SK-N-SH (cell line): ENCODE measurements around the gene CDK4. TPM values are rescaled to one million over a fixed set of nuclear protein-coding genes. Genes with fewer than 3 reads are reported as not detected.
"Not testable (repeated sequence)": the region's sequence is repeated elsewhere in the genome, so short reads cannot be mapped to it uniquely, and the experiment has no call there.

Experiments
- CTCF ChIA-PET: fragments of 300-600, 350-600 bp; formaldehyde crosslinking; extraction: SDS; loops from one replicate; lab custom pipeline; 2021; lab: Yijun Ruan, JAX
- POLR2A ChIA-PET: fragments of 350-600 bp; sonication (Branson Sonifier 250); formaldehyde crosslinking; extraction: SDS; loops from one replicate; lab custom pipeline; 2020; ENCODE audit warnings: antibody characterized with exemption, inconsistent platforms; lab: Yijun Ruan, JAX
- DNase-seq: peaks from one replicate; pipeline ENCODE4 v3.0.0; 2012
- H2AFZ ChIP-seq: fragments of 200-600 bp; sonication (generic); 2 replicates; pipeline ENCODE4 v1.8.1; 2016; ENCODE audit warnings: antibody characterized with exemption, mild to moderate bottlenecking, low read depth
- H3F3A ChIP-seq: fragments of 200-600 bp; sonication (generic); replicated peaks from 2 replicates; pipeline ENCODE3; 2016; ENCODE audit warnings: antibody characterized with exemption, mild to moderate bottlenecking; ENCODE audit not compliant: insufficient read depth
- H3K27ac ChIP-seq, 2 experiments: fragments of 200-500 bp in 1 of 2; fragments of 200-600 bp in 1 of 2; sonication (Bioruptor generic) in 1 of 2; sonication (generic), shearing (Covaris generic) in 1 of 2; 2 replicates each; pipeline versions ENCODE4 v1.5.1 to v1.6.1; 2014 to 2016; ENCODE audit warnings: low read depth in 2 of 2, inconsistent platforms in 1 of 2, low read length in 1 of 2, mild to moderate bottlenecking in 1 of 2, mixed read lengths in 1 of 2
- H3K27me3 ChIP-seq: fragments of 200-600 bp; sonication (generic), shearing (Covaris generic); 2 replicates; pipeline ENCODE4 v1.6.1; 2016; ENCODE audit warnings: mixed run types; ENCODE audit not compliant: insufficient read depth
- H3K36me3 ChIP-seq, 2 experiments: fragments of 200-500 bp in 1 of 2; fragments of 200-600 bp in 1 of 2; sonication (Bioruptor generic) in 1 of 2; sonication (generic) in 1 of 2; replicated peaks in 1 of 2; 2 replicates each; pipeline versions ENCODE3 to v1.5.1; 2014 to 2016; ENCODE audit warnings: low read length in 1 of 2, mild to moderate bottlenecking in 1 of 2; ENCODE audit not compliant: insufficient read depth in 2 of 2, control insufficient read depth in 1 of 2
- H3K4me1 ChIP-seq, 2 experiments: fragments of 200-500 bp in 1 of 2; fragments of 200-600 bp in 1 of 2; sonication (Bioruptor generic) in 1 of 2; sonication (generic), shearing (Covaris generic) in 1 of 2; 2 replicates each; pipeline versions ENCODE4 v1.5.1 to v1.6.1; 2014 to 2016; ENCODE audit warnings: low read depth in 1 of 2, low read length in 1 of 2, mixed run types in 1 of 2; ENCODE audit not compliant: insufficient read depth in 2 of 2, control insufficient read depth in 1 of 2
- H3K4me2 ChIP-seq: fragments of 200-600 bp; sonication (generic), shearing (Covaris generic); 2 replicates; pipeline ENCODE4 v1.6.1; 2017; ENCODE audit warnings: mixed run types
- H3K4me3 ChIP-seq, 2 experiments: fragments of 200-500 bp in 1 of 2; fragments of 200-600 bp in 1 of 2; sonication (Bioruptor generic) in 1 of 2; sonication (generic), shearing (Covaris generic) in 1 of 2; 2 replicates each; pipeline versions ENCODE4 v1.5.1 to v1.8.1; 2014 to 2016; ENCODE audit warnings: low read depth in 2 of 2, inconsistent platforms in 1 of 2, low read length in 1 of 2, mild to moderate bottlenecking in 1 of 2, mixed read lengths in 1 of 2, moderate library complexity in 1 of 2
- H3K79me2 ChIP-seq: fragments of 200-600 bp; sonication (generic); 2 replicates; pipeline ENCODE4 v1.8.1; 2017; ENCODE audit warnings: mild to moderate bottlenecking; ENCODE audit not compliant: insufficient read depth
- H3K9ac ChIP-seq: fragments of 200-600 bp; sonication (generic); 2 replicates; pipeline ENCODE4 v1.6.1; 2017; ENCODE audit warnings: mixed run types
- H3K9me2 ChIP-seq: fragments of 200-600 bp; sonication (generic); 2 replicates; pipeline ENCODE4 v1.6.1; 2017; ENCODE audit warnings: mixed run types
- H3K9me3 ChIP-seq: fragments of 200-600 bp; sonication (generic); 2 replicates; pipeline ENCODE4 v1.6.1; 2017; ENCODE audit warnings: mixed run types, mild to moderate bottlenecking, moderate library complexity
- H4K20me1 ChIP-seq: fragments of 200-600 bp; sonication (generic); 2 replicates; pipeline ENCODE4 v1.6.1; 2017; ENCODE audit warnings: mild to moderate bottlenecking, mixed run types; ENCODE audit not compliant: insufficient read depth
- CHD2 ChIP-seq: fragments of 150-350 bp; IDR thresholded peaks from 2 replicates; pipeline ENCODE4 v1.6.1; 2018; ENCODE audit warnings: low read length; ENCODE audit not compliant: partially characterized antibody
- CTCF ChIP-seq: fragments of 200-600 bp; sonication (generic); IDR thresholded peaks from 2 replicates; pipeline ENCODE4 v1.6.1; 2017; ENCODE audit warnings: antibody characterized with exemption, mild to moderate bottlenecking, moderate library complexity
- ELF1 ChIP-seq: IDR thresholded peaks from 2 replicates; pipeline ENCODE4 v1.4.0; 2012
- EZH2phosphoT487 ChIP-seq: fragments of 200-600 bp; sonication (generic); IDR thresholded peaks from 2 replicates; pipeline ENCODE4 v1.6.1; 2017; ENCODE audit warnings: low read depth, mixed run types, mild to moderate bottlenecking, antibody characterized with exemption, moderate library complexity, borderline replicate concordance
- FOSL2 ChIP-seq: IDR thresholded peaks from 2 replicates; pipeline ENCODE4 v1.4.0; 2012; ENCODE audit warnings: low read depth, mild to moderate bottlenecking, moderate library complexity, borderline replicate concordance
- FOXM1 ChIP-seq: IDR thresholded peaks from 2 replicates; pipeline ENCODE4 v1.4.0; 2012; ENCODE audit warnings: low read depth, mild to moderate bottlenecking
- GABPA ChIP-seq: IDR thresholded peaks from 2 replicates; pipeline ENCODE4 v1.4.0; 2012; ENCODE audit warnings: low read depth, mild to moderate bottlenecking
- IRF3 ChIP-seq: fragments of 150-350 bp; IDR thresholded peaks from 2 replicates; pipeline ENCODE4 v1.6.1; 2016; ENCODE audit warnings: mild to moderate bottlenecking, low read depth, low read length
- JUND ChIP-seq: IDR thresholded peaks from 2 replicates; pipeline ENCODE4 v1.4.0; 2012
- NFIC ChIP-seq: IDR thresholded peaks from 2 replicates; pipeline ENCODE4 v1.4.0; 2012; ENCODE audit warnings: borderline replicate concordance
- RCOR1 ChIP-seq: fragments of 150-350 bp; IDR thresholded peaks from 2 replicates; pipeline ENCODE4 v1.6.1; 2017; ENCODE audit warnings: antibody characterized with exemption, low read length
- RXRA ChIP-seq: IDR thresholded peaks from 2 replicates; pipeline ENCODE4 v1.4.0; 2012; ENCODE audit warnings: low read depth, mild to moderate bottlenecking, borderline replicate concordance
- SIN3A ChIP-seq: IDR thresholded peaks from 2 replicates; pipeline ENCODE4 v1.6.1; 2012; ENCODE audit warnings: low read depth, mild to moderate bottlenecking, low read length, moderate library complexity, borderline replicate concordance
- SMC3 ChIP-seq: IDR thresholded peaks from 2 replicates; pipeline ENCODE4 v1.6.1; 2012; ENCODE audit warnings: low read depth, low read length, improper control_type of control experiment
- YY1 ChIP-seq: IDR thresholded peaks from 2 replicates; pipeline ENCODE4 v1.4.0; 2012; ENCODE audit warnings: low read depth, mild to moderate bottlenecking
- whole genome bisulfite sequencing: methylation state at CpG from one replicate; pipeline ENCODE4 v1.1.6; 2017; ENCODE audit warnings: low lambda C conversion rate; 5-methylcytosine and 5-hydroxymethylcytosine counted together
- polyA plus RNA-seq, 3 experiments: library from polyadenylated mRNA; depleted of rRNA; stranded (reverse); fragments of >200 nt; gene quantifications; 2 replicates each; pipeline ENCODE4 v1.2.3, GENCODE V29; 2012

Gene CDK4
- polyA plus RNA-seq, 1 of the 3 experiments (the other 2 are of a cell fraction), result 324 TPM

GRCh38 chr12:57775044-57775443, 22.9 kb upstream of the CDK4 start:
- Histone ChIP-seq H4K20me1 (no peaks in the 10 kb centered on the region), H3K4me3 (no peak overlapping the region), H3K36me3 (peaks cover 2 to 4% of the 10 kb centered on the region in 2 experiments), H3K9me3 (no peaks in the 10 kb centered on the region), H3K27me3 (no peaks in the 10 kb centered on the region), H3K4me2 (no peak overlapping the region), H3K4me1 (peaks cover 3 to 12% of the 10 kb centered on the region in 2 experiments; a peak in 1 of 4 replicates), H3K9ac (no peak overlapping the region), H2AFZ (no peak overlapping the region), H3K79me2 (peaks cover 32% of the 10 kb centered on the region), H3K9me2 (no peaks in the 10 kb centered on the region), H3F3A (peaks cover 3% of the 10 kb centered on the region), H3K27ac (no peak overlapping the region)
- no peak for TF ChIP-seq NFIC
- no peak for TF ChIP-seq GABPA
- no peak for TF ChIP-seq FOXM1
- no peak for TF ChIP-seq SMC3
- no peak for TF ChIP-seq CTCF
- no peak for TF ChIP-seq RXRA
- TF ChIP-seq FOSL2, result no peak
- TF ChIP-seq ELF1, result no peak
- TF ChIP-seq RCOR1, result no peak
- no peak for TF ChIP-seq EZH2phosphoT487
- no peak for TF ChIP-seq YY1
- TF ChIP-seq SIN3A, result no peak
- no peak for TF ChIP-seq CHD2
- no peak for TF ChIP-seq IRF3
- TF ChIP-seq JUND, result no peak
- POLR2A ChIA-PET, result no interaction called here
- CTCF ChIA-PET, result interaction anchor here (1.2 to 2.3 kb wide), 2 partner anchors 18 to 19 kb away, joined by 3 to 7 read pairs; no protein-coding TSS in a partner anchor
- DNase-seq, result no peak
- 90% methylated on average over 3 of the region's 3 CpGs for WGBS

GRCh38 chr12:57774634-57775033, 22.5 kb upstream of the CDK4 start:
- H4K20me1 ChIP-seq, DNase-seq, H3K4me2 ChIP-seq, H3K9ac ChIP-seq, H3K9me3 ChIP-seq, H3K9me2 ChIP-seq, POLR2A ChIA-PET, H2AFZ ChIP-seq, H3K27me3 ChIP-seq, H3F3A ChIP-seq, H3K27ac ChIP-seq, H3K36me3 ChIP-seq, H3K4me3 ChIP-seq: not testable (repeated sequence)
- 99% methylated on average over 11 of the region's 11 CpGs for WGBS
- Histone ChIP-seq H3K79me2 (peaks cover 33% of the 10 kb centered on the region), H3K4me1 (peaks cover 3 to 12% of the 10 kb centered on the region in 2 experiments; a peak in 1 of 4 replicates)
- CTCF ChIA-PET, result interaction anchor here (2.3 kb wide), 1 partner anchor 18 kb away, joined by 7 read pairs; no protein-coding TSS in a partner anchor
